OCI-LY7 (cell line): ENCODE data around the gene SLC6A7.

Experiments
- EZH2phosphoT487 ChIP-seq: fragments of 200-600 bp; sonication (generic); IDR thresholded peaks from 2 replicates; pipeline ENCODE4 v1.6.1; 2018; ENCODE audit warnings: low read depth, borderline replicate concordance, mild to moderate bottlenecking, mixed run types, antibody characterized with exemption, low read length, moderate library complexity, mixed read lengths
- TF ChIP-seq, protein P1 (sequence below): fragments of 200-600 bp; sonication (generic); conservative IDR thresholded peaks from 2 replicates; pipeline ENCODE4 v1.5.1; 2014; ENCODE audit warnings: mild to moderate bottlenecking, antibody characterized with exemption, low read length, moderate library complexity, mixed read lengths

DNA sequence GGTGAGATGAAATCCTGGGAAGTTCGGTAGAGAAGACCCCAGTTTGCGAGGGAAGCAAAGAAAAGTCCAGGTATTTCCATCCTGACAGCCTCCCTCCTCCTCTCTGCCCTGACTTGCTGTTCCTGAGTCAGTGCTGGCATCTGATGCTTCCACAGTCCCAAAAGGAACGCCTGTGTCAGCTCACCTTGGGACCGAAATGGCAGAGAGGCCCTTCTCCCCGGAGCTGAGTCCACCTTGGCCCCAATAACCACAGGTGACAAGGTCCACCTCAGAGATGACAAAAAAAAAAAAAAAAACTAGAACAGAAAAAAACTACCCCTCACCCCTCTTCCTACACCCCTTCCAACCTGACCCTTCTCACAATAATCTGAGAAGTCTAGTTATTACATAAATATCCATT is 31.6 kb downstream of the SLC6A7 start:
- TF ChIP-seq, protein P1, sequence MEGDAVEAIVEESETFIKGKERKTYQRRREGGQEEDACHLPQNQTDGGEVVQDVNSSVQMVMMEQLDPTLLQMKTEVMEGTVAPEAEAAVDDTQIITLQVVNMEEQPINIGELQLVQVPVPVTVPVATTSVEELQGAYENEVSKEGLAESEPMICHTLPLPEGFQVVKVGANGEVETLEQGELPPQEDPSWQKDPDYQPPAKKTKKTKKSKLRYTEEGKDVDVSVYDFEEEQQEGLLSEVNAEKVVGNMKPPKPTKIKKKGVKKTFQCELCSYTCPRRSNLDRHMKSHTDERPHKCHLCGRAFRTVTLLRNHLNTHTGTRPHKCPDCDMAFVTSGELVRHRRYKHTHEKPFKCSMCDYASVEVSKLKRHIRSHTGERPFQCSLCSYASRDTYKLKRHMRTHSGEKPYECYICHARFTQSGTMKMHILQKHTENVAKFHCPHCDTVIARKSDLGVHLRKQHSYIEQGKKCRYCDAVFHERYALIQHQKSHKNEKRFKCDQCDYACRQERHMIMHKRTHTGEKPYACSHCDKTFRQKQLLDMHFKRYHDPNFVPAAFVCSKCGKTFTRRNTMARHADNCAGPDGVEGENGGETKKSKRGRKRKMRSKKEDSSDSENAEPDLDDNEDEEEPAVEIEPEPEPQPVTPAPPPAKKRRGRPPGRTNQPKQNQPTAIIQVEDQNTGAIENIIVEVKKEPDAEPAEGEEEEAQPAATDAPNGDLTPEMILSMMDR, result no peak
- TF ChIP-seq EZH2phosphoT487, result no peak
